ENCODE data around the gene ASCL1.

- TF ChIP-seq CTCF (IDR thresholded peaks at IDR 0.05) (no peak), EZH2phosphoT487 (IDR thresholded peaks at IDR 0.05) (no peak)
Observed at GRCh38 chr12:102995372-102995771, 37.9 kb downstream of the ASCL1 start.

Data from neural progenitor cell (in vitro differentiated cells).